SIG-M5 treated with dmso at 0.1 percent for 504 hours (cell line): Measurements from ENCODE around the gene HS3ST1.
"Not testable (repeated sequence)": the region's sequence is repeated elsewhere in the genome, so short reads cannot be mapped to it uniquely, and the experiment has no call there.

ENCODE experiments used
- DNase-seq: peaks from one replicate; lab custom pipeline; 2025; ENCODE audit not compliant: unreplicated experiment; lab: John Stamatoyannopoulos, UW

Gene HS3ST1

GRCh38 chr4:11404431-11404830 lies 24.3 kb downstream of the HS3ST1 start:
- no peak for DNase-seq

- no peak for DNase-seq
Measured at GRCh38 chr4:11402192-11402591, 26.5 kb downstream of the HS3ST1 start.

- no peak for DNase-seq
Measured at GRCh38 chr4:11399461-11399971, 29.2 kb downstream of the HS3ST1 start.

- no peak for DNase-seq
Measured at GRCh38 chr4:11397819-11398610, 30.7 kb downstream of the HS3ST1 start.

- no peak for DNase-seq
Measured at GRCh38 chr4:11397146-11397545, 31.5 kb downstream of the HS3ST1 start.

GRCh38 chr4:11393551-11393950 lies 35.1 kb downstream of the HS3ST1 start:
- no peak for DNase-seq

- DNase-seq: not testable (repeated sequence)
Measured at GRCh38 chr4:11384072-11384471, 44.6 kb downstream of the HS3ST1 start.

- no peak for DNase-seq
Measured at GRCh38 chr4:11376571-11376970, 52.1 kb downstream of the HS3ST1 start.

GRCh38 chr4:11376146-11376545 lies 52.5 kb downstream of the HS3ST1 start:
- DNase-seq: no peak

GRCh38 chr4:11368701-11369115 lies 60.0 kb downstream of the HS3ST1 start:
- DNase-seq: no peak

GRCh38 chr4:11367371-11367770 lies 61.3 kb downstream of the HS3ST1 start:
- DNase-seq: no peak

GRCh38 chr4:11366859-11367258 lies 61.8 kb downstream of the HS3ST1 start:
- DNase-seq: no peak

GRCh38 chr4:11365039-11365438 lies 63.7 kb downstream of the HS3ST1 start:
- DNase-seq: no peak

- no peak for DNase-seq
Measured at GRCh38 chr4:11359591-11359990, 69.1 kb downstream of the HS3ST1 start.

GRCh38 chr4:11355226-11355625 lies 73.5 kb downstream of the HS3ST1 start:
- no peak for DNase-seq

GRCh38 chr4:11354531-11354930 lies 74.2 kb downstream of the HS3ST1 start:
- no peak for DNase-seq

- DNase-seq: no peak
Measured at GRCh38 chr4:11348449-11349088, 80.1 kb downstream of the HS3ST1 start.

GRCh38 chr4:11344916-11345315 lies 83.8 kb downstream of the HS3ST1 start:
- DNase-seq: no peak

- DNase-seq: no peak
Measured at GRCh38 chr4:11343536-11343935, 85.2 kb downstream of the HS3ST1 start.
